ENCODE measurements around the gene ZYG11B. TPM values are rescaled to one million over a fixed set of nuclear protein-coding genes. Genes with fewer than 3 reads are reported as not detected.
"Not testable (repeated sequence)": the region's sequence is repeated elsewhere in the genome, so short reads cannot be mapped to it uniquely, and the experiment has no call there.

The ZYG11B gene
- total RNA-seq, 1 donor from 2014 or later, result 39.0 TPM

DNA sequence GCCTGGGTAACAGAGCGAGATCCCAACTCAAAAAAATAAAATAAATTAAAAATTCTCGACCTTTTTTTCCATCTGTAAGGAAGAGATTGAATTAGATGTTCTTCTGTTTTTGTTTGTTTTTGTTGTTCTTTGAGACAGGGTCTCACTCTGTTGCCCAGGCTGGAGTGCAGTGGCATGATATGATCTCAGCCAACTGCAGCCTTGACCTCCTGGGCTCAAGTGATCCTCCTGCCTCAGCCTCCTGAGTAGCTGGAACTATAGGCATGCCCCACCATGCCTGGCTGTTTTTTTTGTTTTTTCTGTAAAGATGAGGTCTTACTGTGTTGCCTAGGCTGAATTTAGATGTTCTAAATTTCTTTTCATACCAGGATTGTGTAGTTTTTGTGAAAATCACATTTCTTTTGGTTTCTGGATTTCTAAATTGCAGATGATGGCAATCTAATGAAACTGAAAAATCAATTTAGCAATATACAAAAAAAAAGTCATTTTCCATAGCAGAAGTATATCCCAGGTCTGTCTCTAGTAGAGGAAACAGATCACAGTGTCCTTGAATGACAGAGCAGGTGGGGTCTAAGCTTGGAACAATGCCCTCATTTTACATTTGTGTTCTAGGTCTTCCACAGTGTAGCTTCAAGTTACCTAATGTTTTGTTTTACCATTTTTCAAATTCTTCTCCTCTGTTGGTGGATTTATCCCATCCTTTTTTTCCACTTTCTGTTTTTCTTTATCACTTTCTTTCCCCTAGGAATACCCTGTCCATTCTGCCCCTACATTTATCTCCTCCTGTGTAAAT is 136.6 kb downstream of the ZYG11B start:
- Mint-ChIP-seq H3K4me1 (ENCODE audit: unreplicated experiment) (no peaks in the 10 kb centered on the region), H3K27me3 (ENCODE audit: unreplicated experiment) (no peaks in the 10 kb centered on the region), H3K9me3 (ENCODE audit: unreplicated experiment) (no peaks in the 10 kb centered on the region), H3K27ac (ENCODE audit: unreplicated experiment) (no peak overlapping the region), H3K4me3 (ENCODE audit: unreplicated experiment) (no peak overlapping the region), H3K36me3 (ENCODE audit: low read depth, unreplicated experiment) (no peaks in the 10 kb centered on the region)
- DNase-seq (ENCODE audit: low spot score), result no peak
- TF ChIP-seq, protein P1, sequence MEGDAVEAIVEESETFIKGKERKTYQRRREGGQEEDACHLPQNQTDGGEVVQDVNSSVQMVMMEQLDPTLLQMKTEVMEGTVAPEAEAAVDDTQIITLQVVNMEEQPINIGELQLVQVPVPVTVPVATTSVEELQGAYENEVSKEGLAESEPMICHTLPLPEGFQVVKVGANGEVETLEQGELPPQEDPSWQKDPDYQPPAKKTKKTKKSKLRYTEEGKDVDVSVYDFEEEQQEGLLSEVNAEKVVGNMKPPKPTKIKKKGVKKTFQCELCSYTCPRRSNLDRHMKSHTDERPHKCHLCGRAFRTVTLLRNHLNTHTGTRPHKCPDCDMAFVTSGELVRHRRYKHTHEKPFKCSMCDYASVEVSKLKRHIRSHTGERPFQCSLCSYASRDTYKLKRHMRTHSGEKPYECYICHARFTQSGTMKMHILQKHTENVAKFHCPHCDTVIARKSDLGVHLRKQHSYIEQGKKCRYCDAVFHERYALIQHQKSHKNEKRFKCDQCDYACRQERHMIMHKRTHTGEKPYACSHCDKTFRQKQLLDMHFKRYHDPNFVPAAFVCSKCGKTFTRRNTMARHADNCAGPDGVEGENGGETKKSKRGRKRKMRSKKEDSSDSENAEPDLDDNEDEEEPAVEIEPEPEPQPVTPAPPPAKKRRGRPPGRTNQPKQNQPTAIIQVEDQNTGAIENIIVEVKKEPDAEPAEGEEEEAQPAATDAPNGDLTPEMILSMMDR (IDR thresholded peaks at IDR 0.05; ENCODE audit: unreplicated experiment), result no peak

DNA sequence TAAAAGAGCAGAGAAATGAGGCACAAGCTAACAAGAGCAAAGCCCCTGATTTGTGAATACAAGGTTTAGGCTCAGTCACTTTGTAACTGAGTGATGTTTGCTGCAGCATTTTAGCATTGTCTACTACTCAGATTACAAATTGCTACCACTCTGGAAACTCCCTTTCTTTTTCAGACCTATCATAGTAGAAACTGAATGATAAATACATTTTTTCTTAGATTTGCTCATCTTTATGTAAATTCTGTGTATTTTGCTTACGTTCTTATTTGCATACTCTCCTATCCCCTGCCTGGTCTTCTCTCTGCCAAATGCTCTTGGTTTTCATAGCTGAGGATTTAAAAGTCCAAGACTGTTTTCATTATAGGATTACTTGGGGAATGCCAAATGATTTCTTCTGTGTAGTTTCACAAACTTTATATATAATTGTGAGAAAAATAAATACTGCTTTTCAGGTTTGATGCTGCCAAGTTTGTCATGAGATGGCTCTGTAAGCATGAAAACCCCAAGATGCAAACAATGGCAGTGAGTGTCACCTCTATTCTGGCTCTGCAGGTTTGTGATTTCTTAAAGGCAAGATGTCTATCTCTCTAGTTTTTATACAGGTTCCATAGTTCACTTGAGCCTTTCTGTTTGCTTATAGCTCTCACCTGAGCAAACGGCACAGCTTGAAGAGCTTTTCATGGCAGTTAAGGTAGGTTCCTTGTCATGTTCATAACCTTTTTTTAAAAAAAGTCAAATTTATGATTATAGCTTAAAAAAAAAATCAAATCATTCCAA is 141.0 kb downstream of the ZYG11B start:
- no peaks in the 10 kb centered on the region for H3K4me1 Mint-ChIP-seq (ENCODE audit: unreplicated experiment)
- no peak overlapping the region for H3K4me3 Mint-ChIP-seq (ENCODE audit: unreplicated experiment)
- no peaks in the 10 kb centered on the region for H3K36me3 Mint-ChIP-seq (ENCODE audit: low read depth, unreplicated experiment)
- TF ChIP-seq, protein P1 (IDR thresholded peaks at IDR 0.05; ENCODE audit: unreplicated experiment), result no peak
- no peaks in the 10 kb centered on the region for H3K9me3 Mint-ChIP-seq (ENCODE audit: unreplicated experiment)
- H3K27ac Mint-ChIP-seq (ENCODE audit: unreplicated experiment), result no peak overlapping the region
- DNase-seq (ENCODE audit: low spot score), result no peak
- H3K27me3 Mint-ChIP-seq (ENCODE audit: unreplicated experiment), result no peaks in the 10 kb centered on the region

DNA sequence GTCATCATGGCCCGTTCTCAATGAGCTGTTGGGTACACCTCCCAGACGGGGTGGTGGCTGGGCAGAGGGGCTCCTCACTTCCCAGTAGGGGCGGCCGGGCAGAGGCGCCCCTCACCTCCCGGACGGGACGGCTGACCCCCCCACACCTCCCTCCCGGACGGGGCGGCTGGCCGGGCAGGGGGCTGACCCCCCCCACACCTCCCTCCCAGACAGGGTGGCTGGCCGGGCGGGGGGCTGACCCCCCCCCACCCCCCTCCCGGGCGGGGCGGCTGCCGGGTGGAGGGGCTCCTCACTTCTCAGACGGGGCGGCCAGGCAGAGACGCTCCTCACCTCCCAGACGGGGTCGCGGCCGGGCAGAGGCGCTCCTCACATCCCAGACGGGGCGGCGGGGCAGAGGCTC is 143.5 kb downstream of the ZYG11B start:
- not testable (repeated sequence) for H3K9me3 Mint-ChIP-seq (ENCODE audit: unreplicated experiment); H3K36me3 Mint-ChIP-seq (ENCODE audit: low read depth, unreplicated experiment); H3K27ac Mint-ChIP-seq (ENCODE audit: unreplicated experiment); H3K4me3 Mint-ChIP-seq (ENCODE audit: unreplicated experiment); DNase-seq (ENCODE audit: low spot score); H3K27me3 Mint-ChIP-seq (ENCODE audit: unreplicated experiment); H3K4me1 Mint-ChIP-seq (ENCODE audit: unreplicated experiment)

DNA sequence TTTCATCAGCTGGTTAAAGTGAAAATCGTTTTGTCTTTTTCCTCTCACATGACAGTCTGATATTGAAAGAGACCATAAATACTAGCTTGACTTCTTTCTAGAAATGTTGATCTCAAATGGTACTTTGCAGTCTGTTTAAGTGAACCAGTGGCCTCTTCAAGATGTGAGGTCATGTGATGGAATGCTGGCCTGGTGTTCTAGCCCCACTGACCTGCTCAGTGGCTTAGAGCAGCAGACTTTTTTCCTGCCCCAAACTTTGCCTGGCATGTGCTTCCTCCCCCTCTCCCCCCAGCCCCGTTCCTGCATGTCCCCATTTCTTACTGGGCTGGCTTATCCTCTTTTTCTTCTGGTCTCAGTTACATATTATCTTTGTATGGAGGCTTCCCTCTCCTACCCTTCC is 150.6 kb downstream of the ZYG11B start:
- H3K9me3 Mint-ChIP-seq (ENCODE audit: unreplicated experiment), result no peaks in the 10 kb centered on the region

More for the DNA sequence above, 150.6 kb downstream of the ZYG11B start:
- TF ChIP-seq, protein P1 (IDR thresholded peaks at IDR 0.05; ENCODE audit: unreplicated experiment), result no peak
- Mint-ChIP-seq H3K4me1 (ENCODE audit: unreplicated experiment) (no peaks in the 10 kb centered on the region), H3K27ac (ENCODE audit: unreplicated experiment) (no peak overlapping the region), H3K4me3 (ENCODE audit: unreplicated experiment) (no peak overlapping the region), H3K27me3 (ENCODE audit: unreplicated experiment) (no peaks in the 10 kb centered on the region), H3K36me3 (ENCODE audit: low read depth, unreplicated experiment) (no peaks in the 10 kb centered on the region)
- DNase-seq (ENCODE audit: low spot score), result no peak

Other genes starting within 250 kb of the ZYG11B start
- gene TUT4, start 173.4 kb upstream of the ZYG11B start, total RNA-seq (ENCODE audit: unreplicated experiment), result 78.5 TPM
- 59.4 TPM for gene GPX7, start 124.1 kb upstream of the ZYG11B start, total RNA-seq (ENCODE audit: unreplicated experiment)
- not detected for gene SHISAL2A, start 93.3 kb upstream of the ZYG11B start, total RNA-seq (ENCODE audit: unreplicated experiment)
- gene COA7, start 28.1 kb upstream of the ZYG11B start, total RNA-seq (ENCODE audit: unreplicated experiment), result 14.4 TPM
- gene ZYG11A, start 116.3 kb downstream of the ZYG11B start, total RNA-seq (ENCODE audit: unreplicated experiment), result 0.18 TPM
- gene ECHDC2, start 195.3 kb downstream of the ZYG11B start, total RNA-seq (ENCODE audit: unreplicated experiment), result 4.3 TPM
- 93.2 TPM for gene SCP2, start 200.8 kb downstream of the ZYG11B start, total RNA-seq (ENCODE audit: unreplicated experiment)